Cardiac septum (tissue), 1 donor: ENCODE data around the gene NOP16. TPM values are rescaled to one million over a fixed set of nuclear protein-coding genes. Genes with fewer than 3 reads are reported as not detected.
A peak's percentile ranks its signal among the peaks of the same experiment; 100 is the strongest.

Experiments used
- DNase-seq: peaks from one replicate; pipeline ENCODE4 v3.0.0-alpha.2; 2020; ENCODE audit warnings: low spot score
- intact Hi-C: fragments of 100-400 bp; cut with DNase I; formaldehyde crosslinking; loops from one replicate; pipeline ENCODE4 v1.14.0; 2022
- microRNA-seq: library from miRNA; unstranded; fragments of <30 nt; microRNA quantifications from one replicate; pipeline ENCODE4 v1.2.0, GENCODE V29; 2020
- total RNA-seq: library from RNA; stranded (reverse); fragmentation: NEBNext Ultra II Directional; extraction: Animal tissue kit (Norgen Biotek cat#: 25700); gene quantifications from one replicate; pipeline ENCODE4 v1.2.1, GENCODE V29; 2021
- donor health status: DM: no; HTN: no; CAD: no.

The NOP16 gene
- total RNA-seq, 1 donor from 2014 or later = 22.5 TPM

GRCh38 chr5:176337913-176338312 lies 50.5 kb downstream of the NOP16 start:
- no peak for DNase-seq
- intact Hi-C loops = no loop called here

GRCh38 chr5:176334031-176334770 lies 54.2 kb downstream of the NOP16 start:
- no peak for DNase-seq
- intact Hi-C loops = no loop called here

Small RNAs within 50 kb of the gene (microRNA-seq; reads per million reads assigned to microRNA genes)
- 15.6 reads per million, percentile 32 among the genes with 10 or more reads in this experiment for gene MIR1271

Other genes starting within 250 kb of the NOP16 start
- gene SIMC1, start 150.2 kb downstream of the NOP16 start, total RNA-seq = 6.7 TPM
- 104 TPM for gene KIAA1191, start 26.8 kb downstream of the NOP16 start, total RNA-seq
- gene ARL10, start 23.1 kb downstream of the NOP16 start, total RNA-seq = 11.4 TPM
- gene HIGD2A, start 153 bp upstream of the NOP16 start, total RNA-seq = 266 TPM
- gene CLTB, start 27.9 kb upstream of the NOP16 start, total RNA-seq = 252 TPM
- gene FAF2, start 59.8 kb upstream of the NOP16 start, total RNA-seq = 15.9 TPM
- 25.4 TPM for gene RNF44, start 148.8 kb upstream of the NOP16 start, total RNA-seq
- gene CDHR2, start 160.7 kb upstream of the NOP16 start, total RNA-seq = 0.51 TPM
- 0.48 TPM for gene GPRIN1, start 221.6 kb upstream of the NOP16 start, total RNA-seq
- 0.43 TPM for gene SNCB, start 241.9 kb upstream of the NOP16 start, total RNA-seq
- gene EIF4E1B, start 242.1 kb upstream of the NOP16 start, total RNA-seq = not detected